ENCODE data around the gene KAT6B.

KAT6B gene

DNA sequence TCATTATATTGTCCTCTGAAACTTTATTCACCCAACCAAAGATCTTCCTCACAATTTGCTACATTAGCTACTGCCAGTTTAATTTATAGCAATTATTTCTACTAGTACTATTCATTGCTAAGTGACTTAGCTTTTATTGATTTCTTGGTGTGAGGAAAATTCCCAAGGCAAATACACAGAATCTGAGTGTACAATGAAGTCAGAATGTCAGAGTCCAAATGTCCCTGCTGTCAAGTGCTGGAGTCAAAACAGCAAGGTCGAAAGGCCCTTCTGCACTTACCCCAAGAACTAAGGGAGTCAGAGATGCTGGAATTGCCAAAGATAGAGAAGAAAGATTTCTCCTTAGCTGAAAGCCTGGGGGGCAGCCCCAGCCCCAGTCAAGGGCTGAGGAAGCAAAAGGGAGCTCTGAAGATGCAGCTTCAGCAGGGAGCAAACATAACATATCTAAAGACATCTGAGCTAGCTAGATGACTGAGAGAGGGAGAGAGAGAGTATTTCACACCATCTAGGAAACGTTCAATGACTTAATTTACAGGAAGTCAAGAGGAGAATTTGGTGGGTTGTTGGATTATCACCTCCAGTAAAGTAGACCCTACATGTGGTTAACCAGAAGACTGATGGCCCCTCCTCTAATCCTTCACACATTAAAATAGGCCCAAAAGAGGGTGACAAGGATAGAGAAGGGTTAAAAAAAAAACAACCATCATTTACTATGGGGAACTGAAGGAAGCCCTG, 248.5 kb downstream of the KAT6B start:
- DNase-seq = no peak

- DNase-seq = no peak
These were observed 249.9 kb downstream of the KAT6B start for GRCh38 chr10:75076348-75076747.

DNA sequence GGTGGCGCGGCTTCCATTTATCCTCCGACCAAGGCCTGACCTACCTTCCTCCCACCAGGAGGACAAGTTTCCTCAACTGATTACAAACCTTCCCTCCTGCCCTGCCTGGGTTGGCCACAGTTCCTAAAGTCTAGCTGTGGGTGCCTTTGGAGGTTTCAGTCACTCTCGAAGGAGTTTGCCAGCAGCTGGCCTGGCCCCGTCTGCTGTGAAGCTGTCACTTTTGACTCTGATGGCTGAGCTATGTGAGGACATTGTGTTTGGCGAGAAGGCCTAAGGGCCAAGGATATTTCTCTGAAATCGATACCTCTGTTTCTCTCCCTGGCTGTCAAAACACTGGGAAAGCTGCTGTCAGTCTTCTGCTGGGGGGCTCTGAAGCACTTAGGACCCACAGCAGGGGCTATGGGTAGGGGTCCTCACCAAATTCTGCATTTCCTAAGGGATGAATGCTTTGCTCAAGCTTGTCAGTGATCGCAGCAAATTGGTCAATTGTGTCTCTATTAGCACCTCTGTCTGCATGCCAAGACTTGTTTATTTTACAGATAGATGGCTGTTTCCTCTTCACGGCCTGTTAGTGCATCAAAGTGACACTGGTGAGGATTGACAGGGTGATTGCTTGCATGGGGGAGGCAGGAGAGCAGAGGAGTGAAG, 253.2 kb downstream of the KAT6B start:
- no peak for DNase-seq

GRCh38 chr10:75080554-75080953, 254.2 kb downstream of the KAT6B start:
- no peak for DNase-seq

DNA sequence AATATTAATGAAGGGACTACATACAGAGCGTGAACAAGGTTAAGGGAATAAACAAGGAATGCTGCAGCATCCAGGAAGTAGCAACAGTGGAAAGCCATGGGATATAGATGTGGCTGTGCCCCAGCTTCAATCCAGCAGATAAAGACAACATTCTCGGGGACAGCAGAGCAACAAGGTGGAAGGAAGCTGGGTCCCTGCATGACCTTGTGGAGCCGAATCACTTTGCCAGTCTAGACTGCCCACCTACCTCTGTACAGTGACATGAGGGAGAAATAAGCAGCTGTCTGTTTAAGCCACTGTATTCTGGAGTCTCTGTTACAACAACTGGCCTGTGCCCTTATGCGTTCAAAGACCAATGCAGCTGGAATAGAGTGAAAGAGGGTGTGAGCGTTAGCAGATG, 255.0 kb downstream of the KAT6B start:
- no peak for DNase-seq
